OCI-LY7 (cell line): ENCODE data around the gene FBN1. TPM values are rescaled to one million over a fixed set of nuclear protein-coding genes. Genes with fewer than 3 reads are reported as not detected.

Experiments used
- BruUV-seq: library from RNA; stranded (reverse); fragments of 400-500 nt; replicated peaks from 2 replicates; lab custom pipeline; 2021; lab: Mats Ljungman, UMichigan
- CTCF ChIA-PET: fragments of 300-600 bp; sonication (Branson Sonifier 250); formaldehyde crosslinking; loops from one replicate; lab custom pipeline; 2022; ENCODE audit warnings: antibody characterized with exemption; ENCODE audit not compliant: unreplicated experiment; lab: Charles Lee
- POLR2A ChIA-PET: fragments of 300-600 bp; sonication (Branson Sonifier 250); formaldehyde crosslinking; loops from one replicate; lab custom pipeline; 2022; ENCODE audit warnings: antibody characterized with exemption; lab: Charles Lee
- DNase-seq: peaks from one replicate; pipeline ENCODE4 v3.0.0-alpha.2; 2015; ENCODE audit warnings: low spot score
- H2AFZ ChIP-seq: fragments of 200-600 bp; sonication (generic), shearing (Covaris generic); 2 replicates; pipeline ENCODE4 v1.6.1; 2014; ENCODE audit warnings: mild to moderate bottlenecking, antibody characterized with exemption, low read length, moderate library complexity
- H3K27ac ChIP-seq: fragments of 200-600 bp; sonication (generic); 2 replicates; pipeline ENCODE4 v1.5.1; 2014; ENCODE audit warnings: mixed run types, low read depth, mild to moderate bottlenecking, moderate library complexity, low read length, inconsistent platforms; ENCODE audit not compliant: poor library complexity, severe bottlenecking
- H3K36me3 ChIP-seq: fragments of 200-600 bp; sonication (generic); 2 replicates; pipeline ENCODE4 v1.6.1; 2014; ENCODE audit warnings: mild to moderate bottlenecking, antibody characterized with exemption, low read length, moderate library complexity, mixed read lengths; ENCODE audit not compliant: insufficient read depth
- H3K4me1 ChIP-seq: fragments of 200-600 bp; sonication (generic); 2 replicates; pipeline ENCODE4 v1.5.1; 2014; ENCODE audit warnings: mild to moderate bottlenecking, low read length; ENCODE audit not compliant: insufficient read depth, poor library complexity, severe bottlenecking
- H3K4me2 ChIP-seq: fragments of 200-600 bp; sonication (generic); 2 replicates; pipeline ENCODE4 v1.6.1; 2014; ENCODE audit warnings: mild to moderate bottlenecking, low read length
- H3K4me3 ChIP-seq: fragments of 200-600 bp; sonication (generic); 2 replicates; pipeline ENCODE4 v1.5.1; 2014; ENCODE audit warnings: mild to moderate bottlenecking, low read depth, low read length; ENCODE audit not compliant: poor library complexity, severe bottlenecking
- H3K79me2 ChIP-seq: fragments of 200-600 bp; sonication (generic); 2 replicates; pipeline ENCODE4 v1.6.1; 2016; ENCODE audit warnings: low read depth, mild to moderate bottlenecking, low read length, moderate library complexity, mixed read lengths; ENCODE audit not compliant: insufficient read depth
- H3K9me2 ChIP-seq: fragments of 200-600 bp; sonication (generic); 2 replicates; pipeline ENCODE4 v1.6.1; 2016; ENCODE audit warnings: mild to moderate bottlenecking, low read length, mixed read lengths; ENCODE audit not compliant: insufficient read depth
- H3K9me3 ChIP-seq: fragments of 200-600 bp; sonication (generic); 2 replicates; pipeline ENCODE4 v1.6.1; 2014; ENCODE audit warnings: mild to moderate bottlenecking, mixed run types, low read length, mixed read lengths
- H4K20me1 ChIP-seq: fragments of 200-600 bp; sonication (generic); 2 replicates; pipeline ENCODE4 v1.6.1; 2014; ENCODE audit warnings: mild to moderate bottlenecking, antibody characterized with exemption, low read length, moderate library complexity, mixed read lengths; ENCODE audit not compliant: insufficient read depth
- EZH2phosphoT487 ChIP-seq: fragments of 200-600 bp; sonication (generic); IDR thresholded peaks from 2 replicates; pipeline ENCODE4 v1.6.1; 2018; ENCODE audit warnings: low read depth, borderline replicate concordance, mild to moderate bottlenecking, mixed run types, antibody characterized with exemption, low read length, moderate library complexity, mixed read lengths
- intact Hi-C: fragments of 100-400 bp; cut with micrococcal nuclease; formaldehyde crosslinking; loops from one replicate; pipeline ENCODE4 v1.10.0; 2022; ENCODE audit not compliant: unreplicated experiment
- total RNA-seq, 2 experiments: library from RNA; depleted of rRNA in 1 of 2; stranded (reverse); fragments of >200 nt in 1 of 2; shearing (Covaris generic) in 1 of 2; gene quantifications; 2 replicates each; pipeline ENCODE4 v1.2.3, GENCODE V29; 2014 to 2022
- TF ChIP-seq, protein P1 (sequence below): fragments of 200-600 bp; sonication (generic); conservative IDR thresholded peaks from 2 replicates; pipeline ENCODE4 v1.5.1; 2014; ENCODE audit warnings: mild to moderate bottlenecking, antibody characterized with exemption, low read length, moderate library complexity, mixed read lengths

Gene FBN1
- total RNA-seq, 2 experiments from 2014 or later, result 0.68 to 1.0 TPM

- Histone ChIP-seq H3K4me1 (no peaks in the 10 kb centered on the region), H4K20me1 (no peaks in the 10 kb centered on the region), H3K27ac (no peak overlapping the region), H3K4me2 (no peak overlapping the region), H3K36me3 (no peaks in the 10 kb centered on the region), H3K4me3 (no peak overlapping the region), H3K79me2 (no peaks in the 10 kb centered on the region), H3K9me3 (no peaks in the 10 kb centered on the region), H2AFZ (no peak overlapping the region), H3K9me2 (no peaks in the 10 kb centered on the region)
- POLR2A ChIA-PET, result interaction anchor here (1.0 kb wide), 1 partner anchor 29 kb away, joined by 5 read pairs; no protein-coding TSS in a partner anchor
- DNase-seq, result no peak
- CTCF ChIA-PET, result interaction anchor here (0.6 kb wide), 1 partner anchor 842 kb away, joined by 3 read pairs; no protein-coding TSS in a partner anchor
- TF ChIP-seq, protein P1, sequence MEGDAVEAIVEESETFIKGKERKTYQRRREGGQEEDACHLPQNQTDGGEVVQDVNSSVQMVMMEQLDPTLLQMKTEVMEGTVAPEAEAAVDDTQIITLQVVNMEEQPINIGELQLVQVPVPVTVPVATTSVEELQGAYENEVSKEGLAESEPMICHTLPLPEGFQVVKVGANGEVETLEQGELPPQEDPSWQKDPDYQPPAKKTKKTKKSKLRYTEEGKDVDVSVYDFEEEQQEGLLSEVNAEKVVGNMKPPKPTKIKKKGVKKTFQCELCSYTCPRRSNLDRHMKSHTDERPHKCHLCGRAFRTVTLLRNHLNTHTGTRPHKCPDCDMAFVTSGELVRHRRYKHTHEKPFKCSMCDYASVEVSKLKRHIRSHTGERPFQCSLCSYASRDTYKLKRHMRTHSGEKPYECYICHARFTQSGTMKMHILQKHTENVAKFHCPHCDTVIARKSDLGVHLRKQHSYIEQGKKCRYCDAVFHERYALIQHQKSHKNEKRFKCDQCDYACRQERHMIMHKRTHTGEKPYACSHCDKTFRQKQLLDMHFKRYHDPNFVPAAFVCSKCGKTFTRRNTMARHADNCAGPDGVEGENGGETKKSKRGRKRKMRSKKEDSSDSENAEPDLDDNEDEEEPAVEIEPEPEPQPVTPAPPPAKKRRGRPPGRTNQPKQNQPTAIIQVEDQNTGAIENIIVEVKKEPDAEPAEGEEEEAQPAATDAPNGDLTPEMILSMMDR, result no peak
- no peak for TF ChIP-seq EZH2phosphoT487
- intact Hi-C loops, result no loop called here
- no TSS peak for BruUV-seq
Observed at GRCh38 chr15:48393645-48394506, 251.6 kb downstream of the FBN1 start.

GRCh38 chr15:48392356-48392755 is 253.2 kb downstream of the FBN1 start:
- Histone ChIP-seq H2AFZ (no peak overlapping the region), H3K9me3 (no peaks in the 10 kb centered on the region), H3K9me2 (no peaks in the 10 kb centered on the region), H3K36me3 (no peaks in the 10 kb centered on the region), H3K4me1 (no peaks in the 10 kb centered on the region), H3K4me3 (no peak overlapping the region), H4K20me1 (no peaks in the 10 kb centered on the region), H3K79me2 (no peaks in the 10 kb centered on the region), H3K27ac (no peak overlapping the region), H3K4me2 (no peak overlapping the region)
- POLR2A ChIA-PET, result interaction anchor here (0.5 to 0.6 kb wide), 2 partner anchors 183 to 1437 kb away, joined by 3 to 4 read pairs; no protein-coding TSS in a partner anchor
- intact Hi-C loops, result no loop called here
- no TSS peak for BruUV-seq
- TF ChIP-seq, protein P1, result no peak
- TF ChIP-seq EZH2phosphoT487, result no peak
- CTCF ChIA-PET, result no interaction called here
- no peak for DNase-seq

- intact Hi-C loops, result no loop called here
- no peak overlapping the region for H3K27ac ChIP-seq
- H3K79me2 ChIP-seq, result no peaks in the 10 kb centered on the region
- no peaks in the 10 kb centered on the region for H3K36me3 ChIP-seq
- H3K4me2 ChIP-seq, result no peak overlapping the region
- TF ChIP-seq EZH2phosphoT487, result no peak
- TF ChIP-seq, protein P1, result no peak
- no peaks in the 10 kb centered on the region for H3K9me2 ChIP-seq
- H3K4me3 ChIP-seq, result no peak overlapping the region
- no peaks in the 10 kb centered on the region for H3K4me1 ChIP-seq
- H4K20me1 ChIP-seq, result no peaks in the 10 kb centered on the region
- no TSS peak for BruUV-seq
- no peak for DNase-seq
- H2AFZ ChIP-seq, result no peak overlapping the region
- ChIA-PET POLR2A (no interaction called here), CTCF (no interaction called here)
- H3K9me3 ChIP-seq, result no peaks in the 10 kb centered on the region
Observed at GRCh38 chr15:48391950-48392349, 253.6 kb downstream of the FBN1 start.
